Mammary epithelial cell (primary cell): ENCODE results near the gene NFASC.

Source experiments
- CTCF ChIP-seq, 2 donors: IDR thresholded peaks in 1 of 2; conservative IDR thresholded peaks in 1 of 2; 2 replicates each; pipeline ENCODE4 v1.5.1; 2011 to 2012; ENCODE audit warnings: inconsistent platforms in 2 of 2, low read length in 2 of 2, mild to moderate bottlenecking in 2 of 2, control low read depth in 1 of 2, low read depth in 1 of 2; ENCODE audit not compliant: insufficient read depth in 1 of 2; ENCODE audit errors: extremely low read depth in 1 of 2
- EZH2 ChIP-seq: IDR thresholded peaks from 2 replicates; pipeline ENCODE4 v1.6.1; 2012; ENCODE audit warnings: low read length, inconsistent platforms, borderline replicate concordance

GRCh38 chr1:204889681-204890383 lies 19.2 kb downstream of the NFASC start:
- no peak for TF ChIP-seq CTCF (conservative IDR thresholded peaks at IDR 0.05 in 1 of 2, IDR thresholded peaks at IDR 0.05 in 1 of 2; ENCODE audit: extremely low read depth in 1 of 2, insufficient read depth in 1 of 2, low read depth in 1 of 2, low read length in 2 of 2)
- no peak for TF ChIP-seq EZH2
